ENCODE results near the gene SLC18A2.

DNA sequence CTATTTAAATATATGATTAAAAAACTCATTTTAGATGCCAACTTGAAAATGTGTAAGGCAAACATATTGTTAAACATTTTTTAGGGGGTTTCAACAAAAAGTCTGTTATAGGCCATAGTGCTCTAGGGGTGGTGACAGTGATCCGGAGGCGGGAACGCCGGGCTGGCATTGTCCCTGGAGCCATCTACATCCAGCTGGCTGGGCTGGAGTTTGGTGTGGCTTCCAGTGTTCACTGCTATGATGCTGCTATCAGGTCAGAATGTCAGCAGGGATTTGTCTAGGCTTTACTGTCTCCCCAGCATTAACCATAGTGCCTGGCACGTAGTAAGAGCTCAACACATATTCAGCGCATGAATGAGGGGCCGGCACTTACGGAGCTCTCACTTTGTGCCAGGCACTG is 1.9 kb upstream of the SLC18A2 start:
- TF ChIP-seq, protein P1, sequence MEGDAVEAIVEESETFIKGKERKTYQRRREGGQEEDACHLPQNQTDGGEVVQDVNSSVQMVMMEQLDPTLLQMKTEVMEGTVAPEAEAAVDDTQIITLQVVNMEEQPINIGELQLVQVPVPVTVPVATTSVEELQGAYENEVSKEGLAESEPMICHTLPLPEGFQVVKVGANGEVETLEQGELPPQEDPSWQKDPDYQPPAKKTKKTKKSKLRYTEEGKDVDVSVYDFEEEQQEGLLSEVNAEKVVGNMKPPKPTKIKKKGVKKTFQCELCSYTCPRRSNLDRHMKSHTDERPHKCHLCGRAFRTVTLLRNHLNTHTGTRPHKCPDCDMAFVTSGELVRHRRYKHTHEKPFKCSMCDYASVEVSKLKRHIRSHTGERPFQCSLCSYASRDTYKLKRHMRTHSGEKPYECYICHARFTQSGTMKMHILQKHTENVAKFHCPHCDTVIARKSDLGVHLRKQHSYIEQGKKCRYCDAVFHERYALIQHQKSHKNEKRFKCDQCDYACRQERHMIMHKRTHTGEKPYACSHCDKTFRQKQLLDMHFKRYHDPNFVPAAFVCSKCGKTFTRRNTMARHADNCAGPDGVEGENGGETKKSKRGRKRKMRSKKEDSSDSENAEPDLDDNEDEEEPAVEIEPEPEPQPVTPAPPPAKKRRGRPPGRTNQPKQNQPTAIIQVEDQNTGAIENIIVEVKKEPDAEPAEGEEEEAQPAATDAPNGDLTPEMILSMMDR (IDR thresholded peaks at IDR 0.05) = no peak
- TF ChIP-seq POLR2A (IDR thresholded peaks at IDR 0.05) (no peak), EP300 (IDR thresholded peaks at IDR 0.05) (no peak), POLR2AphosphoS5 (IDR thresholded peaks at IDR 0.05) (no peak)

Measured in sigmoid colon (tissue), 4 donors.